ENCODE results near the gene NUDCD3.

- TF ChIP-seq CTCF (IDR thresholded peaks at IDR 0.05) (no peak), POLR2A (IDR thresholded peaks at IDR 0.05) (no peak)
Measured at GRCh38 chr7:44466300-44467216, 23.9 kb downstream of the NUDCD3 start.

Data from uterus (tissue), 2 donors.